HG02642 (cell line): ENCODE measurements around the gene IQSEC3.

Experiments
- ATAC-seq: cut with Tn5 transposase; IDR thresholded peaks from one replicate; pipeline ENCODE4 v1.9.1; 2021; ENCODE audit warnings: mild to moderate bottlenecking; ENCODE audit not compliant: unreplicated experiment, poor library complexity

Gene IQSEC3

GRCh38 chr12:159156-159782, 92.7 kb downstream of the IQSEC3 start:
- no peak for ATAC-seq

GRCh38 chr12:160858-161257, 94.3 kb downstream of the IQSEC3 start:
- ATAC-seq: no peak

GRCh38 chr12:161823-162222, 95.3 kb downstream of the IQSEC3 start:
- no peak for ATAC-seq

- no peak for ATAC-seq
Observed at GRCh38 chr12:162467-163307, 96.1 kb downstream of the IQSEC3 start.

DNA sequence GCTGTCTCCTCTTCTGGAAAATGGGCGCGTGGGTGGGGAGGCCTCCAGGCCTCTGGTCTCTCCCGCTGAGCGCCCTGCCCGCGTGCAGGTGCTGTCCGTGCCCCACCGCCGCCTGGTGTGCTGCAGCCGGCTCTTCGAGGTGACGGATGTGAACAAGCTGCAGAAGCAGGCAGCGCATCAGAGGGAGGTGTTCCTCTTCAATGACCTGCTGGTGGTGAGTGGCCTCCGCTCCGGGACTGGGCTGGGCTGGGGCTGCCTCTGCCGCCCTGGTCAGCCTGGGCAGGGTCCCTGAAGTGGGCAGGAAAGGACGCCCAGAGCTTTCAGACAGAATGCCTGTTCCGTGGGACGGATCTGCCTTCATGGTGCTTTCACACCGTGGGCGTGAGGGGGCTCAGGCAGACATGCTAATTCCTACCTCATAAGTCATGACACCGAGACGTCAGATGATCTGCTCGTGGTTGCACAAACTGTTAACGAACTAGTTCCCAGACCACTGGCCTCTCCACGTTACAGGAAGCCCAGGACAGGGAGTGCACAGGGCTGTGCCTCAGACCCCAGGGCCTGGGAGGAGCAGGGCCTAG, 96.9 kb downstream of the IQSEC3 start:
- ATAC-seq: no peak

DNA sequence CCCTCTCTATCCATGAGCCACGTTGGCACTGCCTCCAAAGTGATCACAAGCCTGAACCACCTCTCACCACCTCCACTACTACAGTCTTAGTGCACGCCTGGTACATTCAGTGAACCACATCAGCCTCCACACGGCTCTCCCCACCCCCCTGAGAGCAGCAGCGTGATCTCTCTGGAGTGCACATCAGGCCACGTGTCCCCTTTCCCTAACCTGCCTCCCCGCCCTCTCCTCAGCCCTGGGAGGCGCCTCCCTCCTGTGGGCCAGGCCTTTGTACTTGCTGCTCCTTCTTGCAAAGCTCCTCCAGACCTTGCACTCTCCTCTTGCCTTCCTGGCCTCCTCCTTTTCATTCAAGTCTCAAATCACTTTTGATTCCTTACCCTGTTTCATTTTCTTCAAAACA, 97.6 kb downstream of the IQSEC3 start:
- ATAC-seq: no peak

GRCh38 chr12:165862-166368, 99.3 kb downstream of the IQSEC3 start:
- no peak for ATAC-seq

DNA sequence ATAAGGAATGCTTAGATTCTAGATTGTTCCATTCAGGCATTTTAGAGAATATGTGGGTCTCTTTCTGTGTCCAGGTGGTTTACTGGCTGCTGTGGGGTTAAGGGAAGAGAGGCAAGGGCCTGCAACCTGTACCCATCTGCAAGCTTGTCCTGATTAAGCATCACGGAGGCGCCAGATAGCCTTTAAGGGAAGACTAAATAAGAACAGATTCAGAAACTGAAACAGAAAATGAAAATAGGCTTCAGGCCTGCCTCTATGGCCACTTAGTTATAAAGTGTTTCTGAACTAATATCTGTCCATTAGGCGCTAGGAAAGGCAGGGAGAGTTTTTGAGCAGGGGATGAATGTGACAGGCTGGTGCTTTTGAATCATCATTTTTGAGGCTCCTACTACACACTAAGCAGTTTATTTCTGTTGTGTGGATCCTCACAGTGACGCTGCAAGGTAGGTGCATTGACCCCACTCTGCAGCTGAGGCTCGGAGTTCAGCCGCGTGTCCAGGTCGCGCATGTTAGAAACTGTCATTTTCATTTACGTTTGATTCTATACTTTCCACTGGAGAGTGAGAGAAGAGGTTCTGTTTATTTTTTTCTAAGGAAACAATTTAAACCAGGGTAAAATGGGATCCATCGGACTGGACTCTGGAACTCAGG, 100.0 kb downstream of the IQSEC3 start:
- ATAC-seq: no peak

DNA sequence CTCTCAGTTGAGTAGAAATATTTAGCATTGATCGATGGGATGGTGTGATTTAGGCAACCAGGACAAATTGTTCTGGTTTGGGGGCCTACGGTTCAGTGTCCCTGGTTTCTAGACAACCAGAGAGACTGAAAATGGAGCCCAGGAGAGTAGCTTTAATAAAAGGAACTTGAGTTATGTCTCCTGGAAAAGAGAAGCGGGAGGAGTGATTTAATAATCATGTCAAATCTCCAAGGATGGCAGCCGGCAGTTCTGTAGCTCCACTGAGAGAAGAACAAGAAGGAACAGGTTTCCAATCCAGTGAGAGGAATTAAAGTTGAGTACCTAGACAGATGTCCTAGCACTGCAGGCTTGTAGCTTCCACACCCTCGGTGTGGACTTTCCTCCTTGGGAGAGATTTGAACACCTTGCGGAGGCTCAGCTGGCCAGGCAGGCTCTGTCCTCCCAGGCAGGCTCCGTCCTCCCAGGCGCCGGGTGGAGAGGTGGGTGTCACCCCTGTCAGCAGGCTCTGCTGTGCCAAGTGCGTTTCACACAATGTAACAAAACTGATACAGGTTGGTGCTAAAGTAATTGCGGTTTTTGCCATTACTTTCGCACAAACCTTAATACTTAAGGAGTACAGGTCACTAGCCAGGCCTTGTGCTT, 101.5 kb downstream of the IQSEC3 start:
- no peak for ATAC-seq

- ATAC-seq: no peak
Observed at GRCh38 chr12:168763-169525, 102.4 kb downstream of the IQSEC3 start.

GRCh38 chr12:169528-170370, 103.2 kb downstream of the IQSEC3 start:
- no peak for ATAC-seq

DNA sequence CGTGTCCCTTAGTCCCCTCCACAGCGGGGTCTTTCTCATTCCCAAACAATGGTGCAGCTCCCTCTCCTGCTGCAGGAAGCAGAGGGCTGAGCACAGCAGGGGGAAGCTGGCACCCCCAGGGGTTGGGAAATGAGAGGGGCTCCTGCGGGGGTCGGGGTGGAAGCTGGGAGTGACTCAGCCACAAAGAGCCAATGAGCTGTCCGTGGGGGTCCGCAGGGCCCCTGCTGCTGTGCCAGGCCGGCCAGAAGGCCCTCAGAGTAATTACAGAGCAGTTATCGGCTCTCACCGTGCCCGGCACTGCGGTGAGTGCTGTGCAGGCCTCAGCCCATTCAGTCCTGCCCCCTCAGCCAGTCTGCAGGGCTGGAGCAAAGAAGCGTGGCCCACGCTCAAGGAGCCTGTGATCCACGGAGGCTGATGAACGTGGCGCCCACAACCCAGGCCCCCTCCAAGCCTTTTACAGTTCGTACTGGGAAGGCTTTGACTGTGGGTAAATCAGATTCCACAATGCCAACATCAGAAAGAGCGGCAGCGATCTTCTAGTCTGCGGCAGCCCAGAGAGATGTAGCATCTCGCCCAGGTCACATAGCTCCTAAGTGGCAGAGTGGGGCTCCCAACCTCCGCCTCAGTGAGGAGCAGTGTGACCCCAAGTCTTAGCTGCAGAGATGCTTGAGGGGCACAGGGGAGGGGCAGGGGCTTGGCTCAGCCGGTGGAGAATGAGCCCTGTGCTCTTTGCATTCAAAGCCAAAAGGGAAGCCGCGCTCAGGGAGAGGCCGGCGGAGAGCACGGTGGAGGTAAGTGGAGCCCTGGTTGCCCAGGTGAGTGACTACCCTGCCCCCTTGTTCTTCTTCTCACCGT, 104.0 kb downstream of the IQSEC3 start:
- no peak for ATAC-seq

DNA sequence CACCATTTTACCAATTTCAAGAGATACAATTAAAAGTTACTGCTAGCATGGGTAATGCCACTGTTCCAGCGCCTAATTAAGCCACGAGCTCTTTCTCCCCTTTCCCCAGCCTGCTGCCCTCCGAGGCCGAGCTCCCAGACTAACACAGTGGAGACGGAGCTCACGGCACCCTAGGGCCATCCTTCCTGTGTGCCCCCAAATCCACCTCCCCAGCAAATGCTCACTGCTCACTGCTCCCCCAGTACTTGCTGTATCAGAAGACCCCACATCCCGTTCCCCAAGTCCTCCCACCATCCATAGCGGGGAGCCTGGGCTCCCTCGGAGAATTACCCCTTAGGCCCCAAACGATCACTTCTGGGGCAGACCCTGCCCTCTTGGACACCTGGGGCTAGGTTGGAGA, 104.7 kb downstream of the IQSEC3 start:
- ATAC-seq: no peak

GRCh38 chr12:171743-172676, 105.4 kb downstream of the IQSEC3 start:
- ATAC-seq: no peak

DNA sequence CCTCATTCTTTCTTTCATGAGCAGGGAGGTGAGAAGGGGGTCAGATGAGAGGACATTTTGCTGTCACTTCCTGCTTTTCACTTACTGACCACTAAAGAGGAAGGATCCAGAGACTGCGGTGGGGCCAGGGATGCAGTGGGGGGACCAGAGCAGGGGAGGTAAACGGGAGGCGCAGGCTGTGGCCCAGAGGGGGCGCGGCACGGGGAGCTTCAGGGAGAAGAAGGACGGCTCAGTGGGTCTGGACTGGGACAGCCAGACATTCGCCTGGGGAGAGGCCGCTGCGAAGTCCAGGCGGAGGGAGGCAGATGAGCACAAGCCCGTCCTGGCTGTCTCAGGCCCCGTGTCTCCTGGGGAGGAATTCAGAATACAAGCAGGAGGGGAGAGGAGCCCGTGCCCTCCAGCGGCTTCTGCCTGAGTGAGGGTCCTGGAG, 106.2 kb downstream of the IQSEC3 start:
- no peak for ATAC-seq

GRCh38 chr12:174124-174523, 107.6 kb downstream of the IQSEC3 start:
- ATAC-seq: no peak

- no peak for ATAC-seq
Observed at GRCh38 chr12:174596-174995, 108.0 kb downstream of the IQSEC3 start.
